Upper lobe of left lung (tissue), 4 donors: Measurements from ENCODE around the gene LONP1.

Experiments
- POLR2A ChIP-seq, 4 donors: fragments of 450-650 bp; IDR thresholded peaks; one replicate each; pipeline ENCODE4 v1.5.1; 2016 to 2017; ENCODE audit warnings: antibody characterized with exemption in 4 of 4, mild to moderate bottlenecking in 2 of 4
- TF ChIP-seq, protein P1 (sequence below), 6 experiments: fragments of 450-650 bp in 4 of 6; fragments of 200-600 bp in 2 of 6; sonication (generic) in 2 of 6; IDR thresholded peaks; one replicate each; pipeline ENCODE4 v1.5.1; 2016 to 2019; ENCODE audit warnings: antibody characterized with exemption in 6 of 6

DNA sequence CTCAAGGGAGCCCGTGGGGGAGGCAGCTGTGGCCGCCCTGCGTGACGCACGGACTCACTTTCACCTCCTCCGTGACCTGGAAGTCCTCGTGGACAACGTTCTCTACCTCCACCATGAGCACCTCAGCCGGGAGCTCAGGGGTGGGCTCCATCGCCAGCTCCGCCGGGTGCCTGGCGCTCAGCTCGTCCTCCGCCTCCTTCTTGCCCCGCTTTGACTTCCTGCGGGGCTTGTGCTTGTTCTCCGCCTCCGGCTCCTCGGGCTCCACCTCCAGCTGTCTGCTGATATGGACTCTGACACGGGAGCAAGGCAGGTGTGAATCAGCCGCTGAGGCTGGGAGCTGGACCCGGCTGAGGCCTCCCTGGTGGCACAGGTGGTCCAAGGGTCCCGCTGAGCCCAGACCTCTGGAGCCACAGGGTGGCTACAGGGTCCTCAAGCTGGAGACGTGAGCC is 8.2 kb downstream of the LONP1 start:
- TF ChIP-seq, protein P1, sequence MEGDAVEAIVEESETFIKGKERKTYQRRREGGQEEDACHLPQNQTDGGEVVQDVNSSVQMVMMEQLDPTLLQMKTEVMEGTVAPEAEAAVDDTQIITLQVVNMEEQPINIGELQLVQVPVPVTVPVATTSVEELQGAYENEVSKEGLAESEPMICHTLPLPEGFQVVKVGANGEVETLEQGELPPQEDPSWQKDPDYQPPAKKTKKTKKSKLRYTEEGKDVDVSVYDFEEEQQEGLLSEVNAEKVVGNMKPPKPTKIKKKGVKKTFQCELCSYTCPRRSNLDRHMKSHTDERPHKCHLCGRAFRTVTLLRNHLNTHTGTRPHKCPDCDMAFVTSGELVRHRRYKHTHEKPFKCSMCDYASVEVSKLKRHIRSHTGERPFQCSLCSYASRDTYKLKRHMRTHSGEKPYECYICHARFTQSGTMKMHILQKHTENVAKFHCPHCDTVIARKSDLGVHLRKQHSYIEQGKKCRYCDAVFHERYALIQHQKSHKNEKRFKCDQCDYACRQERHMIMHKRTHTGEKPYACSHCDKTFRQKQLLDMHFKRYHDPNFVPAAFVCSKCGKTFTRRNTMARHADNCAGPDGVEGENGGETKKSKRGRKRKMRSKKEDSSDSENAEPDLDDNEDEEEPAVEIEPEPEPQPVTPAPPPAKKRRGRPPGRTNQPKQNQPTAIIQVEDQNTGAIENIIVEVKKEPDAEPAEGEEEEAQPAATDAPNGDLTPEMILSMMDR (IDR thresholded peaks at IDR 0.05) = no peak
- no peak for TF ChIP-seq POLR2A (IDR thresholded peaks at IDR 0.05)
